Measurements from ENCODE around the gene UVRAG.
A peak's percentile ranks its signal among the peaks of the same experiment; 100 is the strongest.

UVRAG gene

DNA sequence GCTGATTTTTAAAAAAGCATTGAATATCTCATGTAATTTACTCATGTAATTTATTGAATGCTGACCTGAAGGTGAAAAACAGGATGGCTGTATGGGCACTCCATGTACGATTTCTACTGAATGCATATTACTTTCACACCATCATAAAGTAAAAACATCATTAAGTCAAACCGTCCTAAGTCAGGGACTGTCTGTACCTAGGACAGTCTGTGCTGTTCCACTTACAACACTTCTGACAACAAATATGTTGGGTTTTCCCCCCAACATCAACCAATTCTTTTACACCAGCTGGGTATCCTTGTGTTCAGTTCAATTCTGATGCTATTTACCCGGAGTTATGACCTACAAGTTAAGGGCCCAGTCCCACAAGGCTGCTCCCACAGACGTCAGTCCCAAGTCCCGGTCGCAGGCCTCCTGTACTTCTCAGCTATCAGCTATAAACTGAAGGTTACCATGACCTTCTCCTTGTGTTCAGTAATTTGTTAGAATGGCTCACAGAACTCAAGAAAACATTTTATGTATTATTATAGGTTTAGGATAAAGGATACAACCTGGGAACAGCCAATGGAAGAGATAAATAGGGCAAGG is 17.0 kb downstream of the UVRAG start:
- H3K79me2 ChIP-seq (ENCODE audit: insufficient read depth, low read length): peaks cover 97% of the 10 kb centered on the region
- H4K20me1 ChIP-seq (ENCODE audit: low read depth, low read length): 0 out of 2 replicates have a peak, but pooled peaks cover 5% of the 10 kb centered on the region
- H3K9ac ChIP-seq (ENCODE audit: low read length): no peak overlapping the region
- no peaks in the 10 kb centered on the region for H3K27me3 ChIP-seq (ENCODE audit: low read length)
- no peak for TF ChIP-seq EZH2phosphoT487 (conservative IDR thresholded peaks at IDR 0.05; ENCODE audit: low read length)
- TF ChIP-seq, protein P1, sequence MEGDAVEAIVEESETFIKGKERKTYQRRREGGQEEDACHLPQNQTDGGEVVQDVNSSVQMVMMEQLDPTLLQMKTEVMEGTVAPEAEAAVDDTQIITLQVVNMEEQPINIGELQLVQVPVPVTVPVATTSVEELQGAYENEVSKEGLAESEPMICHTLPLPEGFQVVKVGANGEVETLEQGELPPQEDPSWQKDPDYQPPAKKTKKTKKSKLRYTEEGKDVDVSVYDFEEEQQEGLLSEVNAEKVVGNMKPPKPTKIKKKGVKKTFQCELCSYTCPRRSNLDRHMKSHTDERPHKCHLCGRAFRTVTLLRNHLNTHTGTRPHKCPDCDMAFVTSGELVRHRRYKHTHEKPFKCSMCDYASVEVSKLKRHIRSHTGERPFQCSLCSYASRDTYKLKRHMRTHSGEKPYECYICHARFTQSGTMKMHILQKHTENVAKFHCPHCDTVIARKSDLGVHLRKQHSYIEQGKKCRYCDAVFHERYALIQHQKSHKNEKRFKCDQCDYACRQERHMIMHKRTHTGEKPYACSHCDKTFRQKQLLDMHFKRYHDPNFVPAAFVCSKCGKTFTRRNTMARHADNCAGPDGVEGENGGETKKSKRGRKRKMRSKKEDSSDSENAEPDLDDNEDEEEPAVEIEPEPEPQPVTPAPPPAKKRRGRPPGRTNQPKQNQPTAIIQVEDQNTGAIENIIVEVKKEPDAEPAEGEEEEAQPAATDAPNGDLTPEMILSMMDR (IDR thresholded peaks at IDR 0.05; ENCODE audit: insufficient read depth, low read length, poor library complexity, severe bottlenecking): no peak
- H3K9me3 ChIP-seq (ENCODE audit: insufficient read depth, low read length): no peaks in the 10 kb centered on the region
- H3K4me2 ChIP-seq (ENCODE audit: low read depth, low read length, poor library complexity, severe bottlenecking): no peak overlapping the region
- peaks cover 3% of the 10 kb centered on the region; the same call in 1 of the 2 replicates for H3K36me3 ChIP-seq (ENCODE audit: low read length)
- no peak overlapping the region for H2AFZ ChIP-seq (ENCODE audit: low read depth, low read length, severe bottlenecking)
- H3K9me2 ChIP-seq (replicated peaks; ENCODE audit: insufficient read depth, low read length): no peaks in the 10 kb centered on the region
- no peak overlapping the region for H3K4me3 ChIP-seq (ENCODE audit: insufficient read depth, low read length, poor library complexity, severe bottlenecking)
- H3K27ac ChIP-seq (ENCODE audit: low read depth, low read length): no peak overlapping the region
- H3F3A ChIP-seq (ENCODE audit: insufficient read depth): no peaks in the 10 kb centered on the region; the same call in none of the 2 replicates

DNA sequence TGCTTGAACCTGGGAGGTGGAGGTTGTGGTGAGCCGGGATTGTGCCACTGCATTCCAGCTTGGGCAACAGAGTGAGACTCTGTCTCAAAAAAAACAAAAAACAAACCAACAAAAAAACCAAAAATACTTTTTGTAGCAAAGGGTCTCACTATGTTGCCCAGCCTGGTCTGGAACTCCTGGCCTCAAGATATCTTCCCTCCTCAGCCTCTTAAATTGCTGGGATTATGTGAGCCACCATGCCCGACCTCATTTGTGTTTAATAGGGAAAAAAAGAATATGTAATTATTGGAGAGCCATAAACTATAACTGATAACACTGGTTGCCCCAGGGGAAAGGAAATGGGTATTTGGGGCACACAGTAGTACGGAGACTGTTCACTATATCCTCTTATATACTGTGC is 19.7 kb downstream of the UVRAG start:
- H2AFZ ChIP-seq (ENCODE audit: low read depth, low read length, severe bottlenecking): no peak overlapping the region
- H3K9ac ChIP-seq (ENCODE audit: low read length): no peak overlapping the region
- peaks cover 99% of the 10 kb centered on the region for H3K79me2 ChIP-seq (ENCODE audit: insufficient read depth, low read length)
- TF ChIP-seq, protein P1 (IDR thresholded peaks at IDR 0.05; ENCODE audit: insufficient read depth, low read length, poor library complexity, severe bottlenecking): no peak
- no peak for TF ChIP-seq EZH2phosphoT487 (conservative IDR thresholded peaks at IDR 0.05; ENCODE audit: low read length)
- peaks cover 9% of the 10 kb centered on the region; the same call in 1 of the 2 replicates for H3K36me3 ChIP-seq (ENCODE audit: low read length)
- H3F3A ChIP-seq (ENCODE audit: insufficient read depth): peaks cover 4% of the 10 kb centered on the region
- H3K9me3 ChIP-seq (ENCODE audit: insufficient read depth, low read length): no peaks in the 10 kb centered on the region
- no peak overlapping the region for H3K4me2 ChIP-seq (ENCODE audit: low read depth, low read length, poor library complexity, severe bottlenecking)
- H3K27ac ChIP-seq (ENCODE audit: low read depth, low read length): no peak overlapping the region
- H4K20me1 ChIP-seq (ENCODE audit: low read depth, low read length): peaks cover 12% of the 10 kb centered on the region; the same call in 1 of the 2 replicates
- H3K9me2 ChIP-seq (replicated peaks; ENCODE audit: insufficient read depth, low read length): no peaks in the 10 kb centered on the region
- H3K27me3 ChIP-seq (ENCODE audit: low read length): no peaks in the 10 kb centered on the region
- H3K4me3 ChIP-seq (ENCODE audit: insufficient read depth, low read length, poor library complexity, severe bottlenecking): no peak overlapping the region

DNA sequence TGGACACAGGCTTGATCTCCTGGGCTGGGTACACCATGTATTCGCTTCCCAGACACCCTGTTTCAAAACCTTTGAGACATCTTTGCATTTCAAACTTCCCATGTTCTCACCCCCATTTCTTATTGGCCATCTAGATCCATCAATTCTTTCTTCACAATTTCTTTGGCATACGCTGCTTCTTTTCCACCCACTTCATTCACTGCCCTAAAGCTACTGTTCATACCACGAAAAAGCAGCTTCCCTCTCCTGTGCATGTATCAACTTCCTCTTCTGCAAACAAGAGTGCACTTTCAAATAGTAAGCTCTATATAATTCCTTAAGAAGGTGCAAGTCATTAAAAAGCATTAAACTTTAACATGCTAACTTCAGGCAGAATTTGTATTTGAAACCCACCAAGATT is 21.4 kb downstream of the UVRAG start:
- Histone ChIP-seq H4K20me1 (ENCODE audit: low read depth, low read length) (peaks cover 18% of the 10 kb centered on the region; the same call in 1 of the 2 replicates), H3K36me3 (ENCODE audit: low read length) (peaks cover 6% of the 10 kb centered on the region; the same call in 1 of the 2 replicates), H3K79me2 (ENCODE audit: insufficient read depth, low read length) (peaks cover 99% of the 10 kb centered on the region), H3K27me3 (ENCODE audit: low read length) (no peaks in the 10 kb centered on the region), H3K4me3 (ENCODE audit: insufficient read depth, low read length, poor library complexity, severe bottlenecking) (no peak overlapping the region), H3K27ac (ENCODE audit: low read depth, low read length) (0 out of 2 replicates have a peak overlapping the region, but pooled peaks have one; percentile 15), H3K9ac (ENCODE audit: low read length) (no peak overlapping the region), H2AFZ (ENCODE audit: low read depth, low read length, severe bottlenecking) (no peak overlapping the region), H3K4me2 (ENCODE audit: low read depth, low read length, poor library complexity, severe bottlenecking) (no peak overlapping the region), H3K9me3 (ENCODE audit: insufficient read depth, low read length) (no peaks in the 10 kb centered on the region), H3F3A (ENCODE audit: insufficient read depth) (peaks cover 4% of the 10 kb centered on the region), H3K9me2 (replicated peaks; ENCODE audit: insufficient read depth, low read length) (no peaks in the 10 kb centered on the region)
- TF ChIP-seq, protein P1 (IDR thresholded peaks at IDR 0.05; ENCODE audit: insufficient read depth, low read length, poor library complexity, severe bottlenecking): no peak
- TF ChIP-seq EZH2phosphoT487 (conservative IDR thresholded peaks at IDR 0.05; ENCODE audit: low read length): no peak
